COR-L47 (cell line): ENCODE results near the gene MT1X.

ENCODE experiments used
- DNase-seq: peaks from one replicate; lab custom pipeline; 2025; lab: John Stamatoyannopoulos, UW

MT1X gene

GRCh38 chr16:56681939-56682702 is at the start of gene MT1X:
MT1X (plus strand) TSS chr16:56682470; CDS start chr16:56682541, 71 bp downstream.
- DNase-seq = peak; percentile 88

GRCh38 chr16:56632848-56633365 is 49.4 kb upstream of the MT1X start:
- DNase-seq = no peak

GRCh38 chr16:56633535-56633934 is 48.7 kb upstream of the MT1X start:
- no peak for DNase-seq

DNA sequence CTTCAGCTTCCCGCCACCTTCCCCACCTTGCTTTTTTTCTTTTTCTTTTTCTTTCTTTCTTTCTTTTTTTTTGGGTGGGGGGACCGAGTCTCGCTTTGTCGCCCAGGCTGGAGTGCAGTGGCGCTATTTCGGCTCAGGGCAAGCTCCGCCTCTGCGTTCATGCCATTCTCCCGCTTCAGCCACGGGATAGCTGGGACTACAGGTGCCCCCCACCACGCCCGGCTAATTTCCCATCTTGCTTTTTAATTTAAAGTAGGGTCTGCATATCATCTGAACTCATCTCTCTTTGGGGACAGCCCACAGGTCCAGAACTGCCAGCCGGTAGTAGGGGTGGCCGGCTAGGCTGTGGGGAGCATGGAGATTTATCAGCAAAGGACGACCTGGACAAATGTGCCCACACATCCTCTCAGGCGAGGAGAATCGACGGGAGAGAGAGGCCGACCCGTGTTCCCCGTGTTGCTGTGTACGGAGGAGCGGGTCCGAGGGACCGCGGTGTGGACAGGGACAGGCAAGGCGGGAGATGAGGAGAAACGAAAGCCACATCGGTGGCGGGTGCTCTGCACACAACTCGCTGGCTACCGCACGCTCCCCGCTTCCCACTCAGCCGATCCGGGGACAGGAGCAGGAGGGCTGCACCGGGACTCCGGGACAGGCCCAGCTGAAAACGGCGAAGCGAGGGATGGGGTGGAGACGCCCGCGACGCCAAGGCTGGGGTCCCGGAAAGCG is 47.4 kb upstream of the MT1X start:
- DNase-seq = no peak

DNA sequence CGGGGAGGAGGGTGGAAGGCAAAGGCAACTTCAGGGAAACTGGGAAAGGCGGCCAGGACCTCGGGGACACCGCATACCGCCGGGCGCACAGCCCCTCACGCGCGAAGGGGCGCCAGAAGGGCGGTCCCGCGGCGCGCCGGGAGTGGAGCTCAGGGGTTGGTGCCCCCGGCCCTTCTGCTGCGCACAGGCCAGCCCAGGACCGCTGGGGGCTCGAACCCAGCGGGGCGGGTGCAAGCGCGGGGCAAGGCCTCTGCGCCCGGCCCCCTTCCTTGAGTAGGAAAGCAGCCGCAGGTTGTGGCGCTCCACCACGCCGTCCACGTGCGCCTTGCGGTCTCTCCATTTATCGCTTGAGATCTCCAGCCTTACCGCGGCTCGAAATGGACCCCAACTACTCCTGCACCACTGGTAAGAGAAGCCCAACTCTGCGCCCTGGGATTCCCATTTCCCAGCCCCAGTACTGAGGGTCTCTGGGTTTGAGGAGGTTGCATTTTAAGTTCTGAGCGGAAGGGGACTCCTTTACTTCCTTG is 46.8 kb upstream of the MT1X start:
- no peak for DNase-seq

DNA sequence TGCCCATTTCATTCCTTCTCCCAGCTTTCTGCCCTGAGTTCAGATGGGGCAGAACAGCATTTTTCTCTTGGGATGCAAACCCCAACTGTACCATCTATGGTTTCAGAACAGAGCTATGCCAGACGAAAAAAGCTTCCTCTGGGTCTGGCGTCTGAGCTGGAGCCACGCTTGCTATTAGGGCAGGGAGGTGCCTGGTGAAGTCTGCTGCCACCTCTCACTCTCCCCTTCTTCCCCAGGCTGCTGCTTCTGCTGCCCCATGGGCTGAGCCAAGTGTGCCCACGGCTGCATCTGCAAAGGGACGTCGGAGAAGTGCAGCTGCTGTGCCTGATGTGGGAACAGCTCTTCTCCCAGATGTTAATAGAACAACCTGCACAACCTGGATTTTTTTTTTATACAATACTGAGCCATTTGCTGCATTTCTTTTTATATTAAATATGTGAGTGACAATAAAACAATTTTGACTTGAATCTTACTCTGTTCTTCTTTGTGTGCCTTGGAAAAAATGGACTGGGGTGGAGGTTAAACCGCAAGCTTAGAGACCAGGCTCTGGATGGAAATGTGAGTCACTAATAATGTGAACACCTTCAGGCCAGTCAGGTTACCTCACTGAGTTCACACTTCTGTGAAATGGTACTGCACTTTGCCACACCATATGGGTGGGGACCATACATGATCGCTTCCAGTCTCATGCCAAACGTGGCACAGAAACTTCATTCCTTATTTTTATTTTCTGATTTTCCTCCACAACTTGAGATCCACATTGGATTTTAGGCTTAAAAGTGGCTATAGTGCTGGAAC is 45.5 kb upstream of the MT1X start:
- DNase-seq = no peak

DNA sequence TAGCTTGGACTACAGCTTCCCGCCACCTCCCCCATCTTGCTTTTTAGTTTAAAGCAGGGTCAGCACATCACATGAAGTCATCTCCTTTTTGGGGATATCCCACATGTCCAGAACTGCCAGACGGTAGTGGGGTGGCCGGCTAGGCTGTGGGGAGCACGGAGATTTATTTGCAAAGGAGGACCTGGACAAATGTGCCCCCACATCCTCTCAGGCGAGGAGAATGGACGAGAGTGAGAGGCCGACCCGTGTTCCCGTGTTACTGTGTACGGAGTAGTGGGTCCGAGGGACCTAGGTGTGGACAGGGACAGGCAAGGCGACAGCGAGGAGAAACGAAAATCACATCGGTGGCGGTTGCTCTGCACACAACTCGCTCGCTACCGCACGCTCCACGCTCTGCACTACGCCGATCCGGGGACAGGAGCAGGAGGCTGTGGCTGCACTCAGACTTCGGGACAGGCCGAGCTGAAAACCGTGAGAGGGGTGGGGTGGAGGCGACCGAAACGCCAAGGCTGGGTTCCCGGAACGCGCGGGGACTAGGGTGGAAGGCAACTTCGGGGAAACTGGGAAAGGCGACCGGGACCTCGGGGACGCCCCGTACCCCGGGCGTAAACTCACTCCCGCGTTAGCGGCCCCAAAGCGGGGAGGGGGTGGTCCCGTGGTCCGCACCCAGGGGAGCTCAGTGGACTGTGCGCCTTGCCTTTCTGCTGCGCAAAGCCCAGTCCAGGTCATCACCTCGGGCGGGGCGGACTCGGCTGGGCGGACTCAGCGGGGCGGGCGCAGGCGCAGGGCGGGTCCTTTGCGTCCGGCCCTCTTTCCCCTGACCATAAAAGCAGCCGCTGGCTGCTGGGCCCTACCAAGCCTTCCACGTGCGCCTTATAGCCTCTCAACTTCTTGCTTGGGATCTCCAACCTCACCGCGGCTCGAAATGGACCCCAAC is 44.2 kb upstream of the MT1X start, which contains the start of gene MT1A:
MT1A (plus strand) TSS at position 853 of the 937 bp plus-strand sequence; CDS start at position 926, 73 bp downstream.
- no peak for DNase-seq

DNA sequence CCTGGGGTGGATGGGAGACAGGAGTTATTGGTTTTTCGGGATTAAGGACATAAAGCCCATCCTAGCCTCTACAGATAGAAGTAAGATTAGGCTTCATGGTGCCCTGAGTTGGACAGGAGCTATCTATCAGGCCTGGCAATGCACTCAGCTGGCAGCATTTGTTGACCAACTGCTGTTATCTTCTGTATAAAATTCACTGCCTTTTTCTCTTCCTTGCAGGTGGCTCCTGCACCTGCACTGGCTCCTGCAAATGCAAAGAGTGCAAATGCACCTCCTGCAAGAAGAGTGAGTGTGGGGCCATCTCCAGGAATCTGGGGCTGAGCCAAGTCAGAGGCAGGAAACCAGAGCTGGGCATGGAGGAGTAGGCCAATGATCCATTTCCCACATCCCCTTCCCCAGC is 43.2 kb upstream of the MT1X start:
- DNase-seq = no peak

- DNase-seq = no peak
Measured at GRCh38 chr16:56640076-56640475, 42.2 kb upstream of the MT1X start.

DNA sequence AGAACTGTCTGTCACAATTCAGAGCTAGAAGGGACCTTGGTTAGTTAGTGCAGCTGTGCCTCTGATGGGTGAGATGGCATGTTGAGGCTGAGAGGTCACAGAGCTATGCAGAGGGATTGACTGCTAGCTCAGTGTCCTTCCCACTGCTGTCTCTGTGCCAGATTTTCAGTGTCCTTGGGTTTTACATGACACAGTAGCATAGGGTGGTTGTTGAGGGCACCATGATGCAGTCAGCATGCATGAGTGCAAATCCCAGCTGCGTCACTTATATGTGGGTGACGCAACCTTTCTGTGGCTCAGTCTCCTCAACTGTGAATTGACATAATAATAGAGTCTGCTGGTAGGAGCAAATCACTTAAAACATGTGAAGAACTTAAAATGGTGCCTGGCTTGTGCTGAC is 41.1 kb upstream of the MT1X start:
- no peak for DNase-seq

- DNase-seq = no peak
Measured at GRCh38 chr16:56643080-56643778, 39.0 kb upstream of the MT1X start.

- DNase-seq = no peak
Measured at GRCh38 chr16:56643833-56644232, 38.4 kb upstream of the MT1X start.

DNA sequence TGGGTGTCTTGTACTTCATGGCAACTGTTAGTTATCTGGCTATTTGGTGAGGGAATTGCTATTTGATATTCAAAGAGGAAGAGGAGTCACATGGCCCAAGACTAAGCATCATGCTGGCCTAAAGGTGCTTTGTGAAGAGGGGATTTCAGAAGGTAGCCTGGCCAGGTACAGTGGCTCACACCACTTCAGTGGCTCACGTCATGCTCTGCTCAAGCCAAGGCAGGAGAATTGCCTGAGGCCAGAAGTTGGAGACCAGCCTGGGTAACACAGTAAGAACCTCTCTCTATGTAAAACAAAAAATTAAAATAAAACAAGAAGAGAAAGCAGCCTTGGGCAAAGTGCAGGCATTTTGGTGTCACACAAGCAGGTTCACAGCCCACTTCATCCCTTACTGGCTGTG is 37.0 kb upstream of the MT1X start:
- DNase-seq = no peak

DNA sequence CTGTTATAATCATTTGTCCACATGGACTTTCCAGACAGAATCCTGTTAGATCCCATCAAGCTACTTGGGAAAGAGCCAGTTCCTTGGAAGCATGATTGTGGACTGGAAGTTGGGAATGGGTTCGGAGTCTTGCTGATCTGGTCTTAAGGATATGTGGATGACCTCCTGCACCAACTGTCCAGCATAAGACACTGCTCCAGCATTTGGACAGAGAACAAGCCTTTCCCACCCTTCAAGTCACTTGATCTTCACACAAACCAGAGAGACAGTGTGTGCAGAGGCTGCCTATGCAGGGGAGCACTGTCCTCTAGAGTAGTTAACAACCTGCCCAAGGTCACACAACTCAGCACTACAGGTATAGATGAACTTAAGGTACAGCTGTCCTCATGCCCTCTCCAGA is 36.4 kb upstream of the MT1X start:
- DNase-seq = no peak

DNA sequence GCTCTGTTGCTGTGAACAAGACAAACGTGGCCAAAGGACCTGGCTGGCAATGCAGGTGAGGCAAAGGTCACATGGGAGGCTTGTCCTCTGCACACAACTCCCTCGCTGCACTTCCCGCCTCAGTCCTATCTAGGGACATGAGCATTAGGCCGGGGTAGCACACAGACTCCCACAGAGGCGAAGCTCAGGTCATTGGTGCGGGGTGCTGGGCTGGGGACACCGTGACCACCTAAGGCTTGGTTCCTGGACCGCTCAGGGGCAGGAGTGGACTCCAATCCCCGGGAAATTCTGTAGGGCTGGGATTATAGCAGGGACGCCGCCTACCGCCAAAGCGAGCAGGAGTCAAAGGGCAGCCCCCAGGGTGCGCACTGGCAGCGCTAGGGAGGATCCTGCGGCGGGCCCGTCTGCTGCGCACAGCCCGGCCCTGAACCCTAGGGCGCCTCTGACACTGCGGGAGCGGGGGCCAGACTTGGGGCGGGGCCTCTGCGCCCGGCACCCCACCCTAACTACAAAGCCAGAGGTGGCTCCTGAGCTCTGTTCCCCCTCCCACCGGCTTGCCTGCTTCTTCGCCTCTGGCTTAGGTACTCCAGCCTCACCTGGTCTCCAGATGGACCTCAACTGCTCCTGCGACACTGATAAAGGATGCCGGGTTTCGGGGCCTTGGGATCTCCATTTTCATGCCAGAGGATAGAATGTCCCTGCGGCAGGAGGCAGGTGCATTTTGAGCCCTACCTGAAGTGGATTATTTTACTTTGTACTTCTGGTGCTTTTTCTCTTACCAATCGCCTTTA is 34.4 kb upstream of the MT1X start:
- DNase-seq = no peak

DNA sequence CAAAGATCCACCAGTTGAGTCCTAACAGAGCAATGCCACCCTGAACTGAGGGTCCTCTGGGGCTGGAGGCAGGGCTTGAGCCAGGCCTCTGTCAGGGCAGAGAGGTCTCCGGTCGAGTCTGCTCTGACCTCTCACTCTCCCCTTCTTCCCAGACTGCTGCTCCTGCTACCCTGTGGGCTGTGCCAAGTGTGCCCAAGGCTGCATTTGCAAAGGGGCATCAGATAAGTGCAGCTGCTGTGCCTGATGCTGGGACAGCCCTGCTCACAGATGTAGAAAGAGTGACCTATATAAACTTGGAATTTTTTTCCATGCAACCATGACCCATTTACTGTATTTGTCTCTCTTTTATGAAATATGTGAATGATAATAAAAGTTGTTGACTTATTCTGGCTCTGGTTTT is 33.0 kb upstream of the MT1X start:
- no peak for DNase-seq

GRCh38 chr16:56649820-56650219 is 32.5 kb upstream of the MT1X start:
- no peak for DNase-seq

GRCh38 chr16:56651586-56651985 is 30.7 kb upstream of the MT1X start, which contains the start of gene MT1B:
MT1B (plus strand) TSS chr16:56651886; CDS start chr16:56651954, 68 bp downstream.
- no peak for DNase-seq

- no peak for DNase-seq
Measured at GRCh38 chr16:56652600-56652999, 29.7 kb upstream of the MT1X start.
